T-helper 17 cell (primary cell): ENCODE data around the gene C20orf204. TPM values are rescaled to one million over a fixed set of nuclear protein-coding genes. Genes with fewer than 3 reads are reported as not detected.
A peak's percentile ranks its signal among the peaks of the same experiment; 100 is the strongest.
"Not testable (repeated sequence)": the region's sequence is repeated elsewhere in the genome, so short reads cannot be mapped to it uniquely, and the experiment has no call there.

Source experiments
- ATAC-seq: fragments of 150-1000 bp; cut with Tn5 transposase; 2 replicates; pipeline ENCODE4 v1.10.0; 2021; ENCODE audit warnings: mild to moderate bottlenecking, moderate library complexity
- DNase-seq, 3 donors: peaks; one replicate each; pipeline versions ENCODE4 v3.0.0 to v3.0.0-alpha.2; 2020 to 2021
- H3K9me3 ChIP-seq: one replicate; pipeline ENCODE4 v1.7.0; 2013; ENCODE audit warnings: low read length, mild to moderate bottlenecking; ENCODE audit not compliant: control insufficient read depth, poor library complexity, severe bottlenecking
- H3K27ac Mint-ChIP-seq: one replicate; pipeline ENCODE4 v1.8.0; 2022; ENCODE audit warnings: mild to moderate bottlenecking, moderate library complexity, mixed read lengths
- H3K27me3 Mint-ChIP-seq: one replicate; pipeline ENCODE4 v1.8.0; 2022; ENCODE audit warnings: mixed read lengths
- H3K36me3 Mint-ChIP-seq: one replicate; pipeline ENCODE4 v1.8.0; 2022; ENCODE audit warnings: low read depth, mixed read lengths
- H3K4me1 Mint-ChIP-seq: one replicate; pipeline ENCODE4 v1.8.0; 2022; ENCODE audit warnings: mild to moderate bottlenecking, mixed read lengths
- H3K4me3 Mint-ChIP-seq: one replicate; pipeline ENCODE4 v1.8.0; 2022; ENCODE audit warnings: mild to moderate bottlenecking, moderate library complexity, mixed read lengths
- total RNA-seq, 4 donors: library from RNA in 2 of 4; stranded (reverse) in 2 of 4; gene quantifications; one replicate each; pipeline ENCODE4 v1.2.3 and lab custom pipeline; 2022 to 2026

The C20orf204 gene, protein sequence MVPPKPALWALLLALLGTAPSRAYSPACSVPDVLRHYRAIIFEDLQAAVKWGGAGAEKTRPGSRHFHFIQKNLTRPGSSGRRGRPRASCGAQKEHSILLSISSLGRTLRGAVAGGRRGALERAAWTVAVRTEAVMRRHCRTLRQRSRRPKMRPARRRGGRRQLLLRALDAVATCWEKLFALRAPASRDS
- 10 to 100 TPM in 1 of 2 donors, 1 to 10 TPM in 1; 7.8 to 10.4 TPM for total RNA-seq
- 8.1 to 11.1 reads per million in 2 donors for total RNA-seq (lab: John Stamatoyannopoulos, UW)

DNA sequence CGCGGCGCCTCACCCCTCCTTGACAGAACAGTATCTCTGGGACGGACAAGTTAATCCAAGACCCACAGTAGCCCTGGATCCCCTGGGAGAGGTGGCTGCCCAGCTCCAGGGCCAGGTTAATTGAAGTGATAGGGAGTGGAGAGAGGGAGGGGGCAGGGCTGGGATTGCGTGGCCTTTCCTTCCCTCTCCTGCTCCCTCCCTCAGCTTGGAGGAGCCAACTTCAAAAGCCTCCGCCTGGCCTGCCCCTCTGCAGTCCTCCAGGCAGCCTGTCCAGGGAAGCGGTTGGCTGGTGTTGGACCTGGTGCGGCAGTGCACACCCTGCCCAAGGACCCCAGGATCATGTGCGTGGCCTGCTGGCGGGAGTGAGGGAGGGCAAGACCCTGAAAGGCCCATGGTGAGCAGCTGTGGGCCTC, at the start of gene C20orf204:
Gene C20orf204, plus strand, starts transcription at position 250 of the 413 bp plus-strand sequence. Its CDS starts 142 bp downstream, at position 392.
- Mint-ChIP-seq H3K36me3 (no peaks in the 10 kb centered on the region), H3K4me1 (peaks cover 32% of the 10 kb centered on the region), H3K27me3 (no peaks in the 10 kb centered on the region), H3K4me3 (peak within 1 kb of the TSS; percentile 84), H3K27ac (peak within 1 kb of the TSS; percentile 91)
- H3K9me3 ChIP-seq = no peaks in the 10 kb centered on the region
- DNase-seq (no peak), ATAC-seq (no peak)

DNA sequence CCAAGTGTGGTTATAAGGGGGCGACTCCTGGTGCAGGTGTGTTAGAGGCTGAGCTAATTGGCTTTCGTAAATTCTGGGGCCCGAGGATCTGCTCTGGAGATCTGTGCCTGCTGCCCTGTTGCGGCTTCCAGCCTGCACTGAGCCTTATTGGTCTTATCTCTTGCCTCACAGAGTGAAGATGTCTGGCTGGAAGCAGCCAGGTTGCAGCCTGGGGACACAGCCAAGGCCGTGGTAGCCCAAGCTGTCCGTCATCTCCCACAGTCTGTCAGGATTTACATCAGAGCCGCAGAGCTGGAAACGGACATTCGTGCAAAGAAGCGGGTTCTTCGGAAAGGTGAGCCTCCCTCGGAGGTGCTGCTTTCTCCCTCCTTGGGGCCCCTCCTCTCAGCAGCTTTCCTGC, 35.1 kb upstream of the C20orf204 start:
- DNase-seq = no peak
- H3K9me3 ChIP-seq = no peaks in the 10 kb centered on the region
- peaks cover 21% of the 10 kb centered on the region for H3K4me1 Mint-ChIP-seq
- no peak for ATAC-seq
- peaks cover 4% of the 10 kb centered on the region for H3K36me3 Mint-ChIP-seq
- no peak overlapping the region for H3K27ac Mint-ChIP-seq
- H3K4me3 Mint-ChIP-seq = no peak overlapping the region
- no peaks in the 10 kb centered on the region for H3K27me3 Mint-ChIP-seq

DNA sequence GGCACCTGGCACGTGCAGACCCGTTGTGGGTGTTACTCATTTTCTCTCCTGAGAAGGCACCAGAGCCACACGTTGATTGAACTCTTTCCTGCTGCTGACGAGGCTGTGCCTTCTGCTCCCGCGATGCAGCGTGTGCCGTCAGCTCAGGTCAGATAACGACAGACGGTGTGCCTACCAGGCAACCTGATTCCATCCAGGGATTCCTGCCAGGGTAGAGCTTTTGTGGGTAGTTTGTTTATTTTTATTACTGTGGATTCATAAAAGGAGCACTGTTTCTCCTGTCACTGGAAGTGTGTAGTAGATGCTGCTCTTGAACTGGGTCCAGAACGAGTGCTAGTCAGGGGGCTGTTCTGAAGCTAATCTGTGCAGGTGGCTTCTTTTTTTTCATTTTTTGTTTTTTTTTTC, 34.4 kb upstream of the C20orf204 start:
- H3K9me3 ChIP-seq = no peaks in the 10 kb centered on the region
- Mint-ChIP-seq H3K36me3 (peaks cover 4% of the 10 kb centered on the region), H3K4me3 (no peak overlapping the region), H3K4me1 (peaks cover 21% of the 10 kb centered on the region), H3K27me3 (no peaks in the 10 kb centered on the region), H3K27ac (peak overlapping the region; percentile 32)
- ATAC-seq = peak; percentile 52
- no peak for DNase-seq

DNA sequence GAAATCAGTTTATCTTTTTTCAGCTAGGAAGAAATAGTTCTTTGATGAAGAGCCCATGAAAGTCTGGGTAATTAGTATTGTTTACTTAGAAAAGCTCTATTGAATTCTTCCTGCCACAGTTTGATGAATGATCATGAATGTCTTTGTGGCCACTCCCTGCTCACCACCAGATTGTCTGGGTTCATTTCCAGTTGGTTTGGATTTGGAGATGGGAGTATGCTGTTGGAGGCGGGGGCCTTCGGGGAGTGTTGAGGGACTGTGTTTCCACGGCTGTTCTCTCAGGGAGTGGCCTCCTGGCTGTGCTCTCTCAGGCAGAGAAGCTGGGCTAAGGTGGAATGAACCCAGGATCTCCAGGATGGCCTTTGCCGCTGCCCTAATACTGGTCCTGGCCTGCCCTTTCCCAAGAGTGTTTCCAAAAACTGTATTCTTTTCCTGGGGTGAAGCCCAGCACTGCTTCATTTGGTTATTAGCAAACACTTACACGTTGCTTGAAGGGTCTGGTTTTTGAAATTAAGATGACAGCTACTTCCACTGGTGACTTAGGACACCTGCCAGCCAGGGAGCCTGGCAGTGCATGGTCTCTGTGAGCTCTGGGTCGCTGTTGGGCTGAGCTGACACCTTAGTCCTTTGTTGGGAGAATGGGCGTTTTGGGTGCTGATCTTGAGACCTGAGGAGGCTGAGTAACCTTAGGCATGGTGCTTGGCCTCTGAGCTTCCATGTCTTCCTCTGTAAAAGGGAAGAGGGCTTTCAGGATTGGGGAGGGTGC, 31.8 kb upstream of the C20orf204 start:
- H3K4me1 Mint-ChIP-seq = peaks cover 22% of the 10 kb centered on the region
- peak overlapping the region; percentile 79 for H3K27ac Mint-ChIP-seq
- H3K4me3 Mint-ChIP-seq = no peak overlapping the region
- no peaks in the 10 kb centered on the region for H3K9me3 ChIP-seq
- no peaks in the 10 kb centered on the region for H3K27me3 Mint-ChIP-seq
- DNase-seq = no peak
- H3K36me3 Mint-ChIP-seq = peaks cover 6% of the 10 kb centered on the region
- no peak for ATAC-seq

DNA sequence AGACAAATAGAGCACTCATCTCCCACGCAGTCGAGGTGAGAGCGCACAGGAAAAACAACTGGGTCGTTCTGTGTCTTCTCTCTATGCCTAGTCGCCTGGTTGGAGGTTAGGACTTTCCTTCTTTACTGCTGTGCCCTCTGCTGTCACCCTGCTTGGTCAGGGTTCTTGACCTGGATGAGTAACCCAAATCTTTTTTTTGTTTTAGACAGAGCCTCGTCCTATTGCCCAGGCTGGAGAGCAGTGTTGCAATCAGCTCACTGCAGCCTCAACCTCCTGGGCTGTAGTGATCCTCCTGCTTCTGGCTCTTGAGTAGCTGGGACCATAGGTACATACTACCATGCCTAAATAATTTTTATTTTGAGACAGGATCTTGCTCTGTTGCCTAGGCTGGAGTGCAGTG, 30.6 kb upstream of the C20orf204 start:
- no peak overlapping the region for H3K4me3 Mint-ChIP-seq
- H3K4me1 Mint-ChIP-seq = peaks cover 30% of the 10 kb centered on the region
- peak overlapping the region; percentile 79 for H3K27ac Mint-ChIP-seq
- H3K27me3 Mint-ChIP-seq = no peaks in the 10 kb centered on the region
- DNase-seq = no peak
- no peak for ATAC-seq
- peaks cover 2% of the 10 kb centered on the region for H3K9me3 ChIP-seq
- peaks cover 11% of the 10 kb centered on the region for H3K36me3 Mint-ChIP-seq

DNA sequence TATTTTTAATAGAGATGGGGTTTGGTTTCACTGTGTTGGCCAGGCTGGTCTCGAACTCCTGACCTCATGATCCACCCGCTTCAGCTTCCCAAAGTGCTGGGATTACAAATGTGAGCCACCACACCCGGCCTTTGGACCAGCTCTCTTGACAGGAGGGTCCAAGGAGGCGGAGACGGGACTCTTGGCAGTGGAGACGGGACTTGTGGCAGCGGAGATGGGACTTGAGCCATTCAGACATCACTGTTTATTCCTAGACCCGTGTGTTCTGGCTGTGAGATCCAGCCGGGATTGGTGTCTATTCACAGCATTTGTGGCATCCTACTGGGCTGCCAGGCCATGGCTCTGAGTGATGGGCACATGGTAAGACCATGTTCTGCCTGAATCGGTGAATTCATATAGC, 29.5 kb upstream of the C20orf204 start:
- Mint-ChIP-seq H3K4me1 (peaks cover 27% of the 10 kb centered on the region), H3K36me3 (peaks cover 11% of the 10 kb centered on the region), H3K27ac (peak overlapping the region; percentile 79)

DNA sequence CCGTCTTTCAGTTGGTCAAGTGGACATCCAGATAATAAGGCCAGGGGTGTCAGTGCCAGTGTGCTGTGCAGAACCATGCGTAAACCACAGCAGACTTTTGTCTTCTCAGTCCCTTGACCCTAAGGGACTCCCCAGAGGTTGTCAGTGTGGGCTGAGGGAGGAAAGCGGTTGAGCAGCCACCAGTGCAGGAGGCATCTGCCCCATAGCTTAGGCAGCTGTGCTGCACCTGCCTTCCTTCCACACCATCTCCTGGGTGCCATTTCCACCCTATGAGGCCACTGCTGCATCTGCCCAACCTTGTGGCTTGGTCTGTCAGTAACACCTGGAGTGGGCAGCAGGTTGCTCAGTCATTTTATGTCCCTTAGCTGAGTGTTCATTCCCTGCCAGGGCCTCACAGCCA, 29.1 kb upstream of the C20orf204 start:
- Mint-ChIP-seq H3K4me3 (no peak overlapping the region), H3K4me1 (peaks cover 24% of the 10 kb centered on the region), H3K27ac (peak overlapping the region; percentile 79), H3K27me3 (no peaks in the 10 kb centered on the region), H3K36me3 (peaks cover 9% of the 10 kb centered on the region)
- ATAC-seq (no peak), DNase-seq (no peak)
- H3K9me3 ChIP-seq = peaks cover 2% of the 10 kb centered on the region

More for the DNA sequence above, 29.5 kb upstream of the C20orf204 start:
- DNase-seq (no peak), ATAC-seq (no peak)
- Mint-ChIP-seq H3K27me3 (no peaks in the 10 kb centered on the region), H3K4me3 (no peak overlapping the region)
- peaks cover 2% of the 10 kb centered on the region for H3K9me3 ChIP-seq

DNA sequence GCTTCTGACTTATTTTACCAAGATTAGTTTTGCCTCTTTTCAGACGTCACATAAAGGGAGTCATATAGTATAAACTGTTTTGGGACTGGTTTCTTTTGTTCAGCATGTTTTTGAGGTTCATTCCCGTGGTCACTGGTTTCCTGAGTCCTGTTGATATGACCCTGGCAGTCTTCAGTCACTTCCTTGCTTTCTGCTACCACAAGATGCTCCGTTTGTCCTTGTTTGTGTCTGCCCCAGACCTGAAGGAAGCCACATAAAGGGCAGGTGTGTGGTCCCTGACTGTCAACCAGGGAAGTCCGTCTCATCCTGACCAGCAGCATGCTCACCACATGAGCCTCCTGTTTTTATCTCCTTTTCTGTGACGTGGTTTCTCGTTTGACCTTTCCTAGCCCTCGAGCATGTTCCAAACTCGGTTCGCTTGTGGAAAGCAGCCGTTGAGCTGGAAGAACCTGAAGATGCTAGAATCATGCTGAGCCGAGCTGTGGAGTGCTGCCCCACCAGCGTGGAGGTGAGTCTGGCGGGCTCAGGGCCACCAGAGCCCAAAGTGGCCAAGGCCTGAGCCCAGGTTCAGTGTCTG, 26.1 kb upstream of the C20orf204 start:
- peaks cover 9% of the 10 kb centered on the region for H3K36me3 Mint-ChIP-seq
- H3K27me3 Mint-ChIP-seq = no peaks in the 10 kb centered on the region
- peak; percentile 61 for ATAC-seq
- peak overlapping the region; percentile 39 for H3K4me3 Mint-ChIP-seq
- H3K4me1 Mint-ChIP-seq = peaks cover 27% of the 10 kb centered on the region
- no peak for DNase-seq
- peak overlapping the region; percentile 71 for H3K27ac Mint-ChIP-seq
- peaks cover 2% of the 10 kb centered on the region for H3K9me3 ChIP-seq

DNA sequence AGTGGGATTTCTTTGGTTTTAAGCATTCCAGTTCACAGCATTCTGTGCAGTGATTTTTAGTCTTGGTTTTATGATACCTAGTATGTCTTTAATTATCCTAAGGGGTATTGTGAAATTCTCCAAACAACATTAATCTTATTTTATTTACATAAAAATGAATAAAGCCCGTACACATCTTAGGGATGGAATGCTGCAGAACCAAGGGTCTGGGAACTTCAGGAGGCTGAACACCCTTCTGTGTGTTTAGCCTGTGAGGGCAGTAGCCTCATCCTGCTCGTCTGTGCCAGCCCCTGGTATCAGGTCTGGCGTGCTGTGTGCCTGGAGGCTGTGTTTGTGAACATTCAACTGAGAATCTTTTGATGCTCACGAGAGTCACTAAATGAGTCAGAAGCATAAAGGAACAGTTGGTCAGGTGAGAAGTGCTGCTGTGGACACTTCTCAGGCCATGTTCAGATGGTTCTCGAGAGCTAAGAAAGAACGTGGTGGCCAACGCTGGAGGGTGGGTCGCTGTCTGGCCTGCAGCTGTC, 25.2 kb upstream of the C20orf204 start:
- peak overlapping the region; percentile 65 for H3K4me3 Mint-ChIP-seq
- H3K9me3 ChIP-seq = peaks cover 2% of the 10 kb centered on the region
- no peaks in the 10 kb centered on the region for H3K27me3 Mint-ChIP-seq
- ATAC-seq = no peak
- H3K36me3 Mint-ChIP-seq = peaks cover 10% of the 10 kb centered on the region
- H3K27ac Mint-ChIP-seq = peak overlapping the region; percentile 71
- H3K4me1 Mint-ChIP-seq = peaks cover 20% of the 10 kb centered on the region
- DNase-seq = no peak

DNA sequence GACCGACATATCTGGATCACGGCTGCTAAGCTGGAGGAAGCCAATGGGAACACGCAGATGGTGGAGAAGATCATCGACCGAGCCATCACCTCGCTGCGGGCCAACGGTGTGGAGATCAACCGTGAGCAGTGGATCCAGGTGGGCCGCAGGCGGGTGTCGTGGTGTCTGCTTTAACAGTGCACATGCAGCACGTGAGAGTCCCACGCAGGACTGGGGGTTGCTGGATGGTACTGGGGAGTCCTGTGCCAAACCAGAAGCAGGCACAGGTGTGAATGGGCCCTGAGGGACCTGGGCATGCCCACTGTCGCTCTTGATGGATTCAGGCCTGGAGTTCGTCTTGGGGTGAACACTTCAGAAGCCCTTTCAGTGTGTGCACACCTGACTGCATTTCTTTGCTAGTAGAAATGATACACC, 24.6 kb upstream of the C20orf204 start:
- Mint-ChIP-seq H3K27ac (peak overlapping the region; percentile 71), H3K36me3 (peaks cover 11% of the 10 kb centered on the region), H3K4me3 (peak overlapping the region; percentile 65), H3K4me1 (peaks cover 20% of the 10 kb centered on the region), H3K27me3 (no peaks in the 10 kb centered on the region)
- ATAC-seq = peak; percentile 24
- DNase-seq = no peak
- peaks cover 2% of the 10 kb centered on the region for H3K9me3 ChIP-seq

DNA sequence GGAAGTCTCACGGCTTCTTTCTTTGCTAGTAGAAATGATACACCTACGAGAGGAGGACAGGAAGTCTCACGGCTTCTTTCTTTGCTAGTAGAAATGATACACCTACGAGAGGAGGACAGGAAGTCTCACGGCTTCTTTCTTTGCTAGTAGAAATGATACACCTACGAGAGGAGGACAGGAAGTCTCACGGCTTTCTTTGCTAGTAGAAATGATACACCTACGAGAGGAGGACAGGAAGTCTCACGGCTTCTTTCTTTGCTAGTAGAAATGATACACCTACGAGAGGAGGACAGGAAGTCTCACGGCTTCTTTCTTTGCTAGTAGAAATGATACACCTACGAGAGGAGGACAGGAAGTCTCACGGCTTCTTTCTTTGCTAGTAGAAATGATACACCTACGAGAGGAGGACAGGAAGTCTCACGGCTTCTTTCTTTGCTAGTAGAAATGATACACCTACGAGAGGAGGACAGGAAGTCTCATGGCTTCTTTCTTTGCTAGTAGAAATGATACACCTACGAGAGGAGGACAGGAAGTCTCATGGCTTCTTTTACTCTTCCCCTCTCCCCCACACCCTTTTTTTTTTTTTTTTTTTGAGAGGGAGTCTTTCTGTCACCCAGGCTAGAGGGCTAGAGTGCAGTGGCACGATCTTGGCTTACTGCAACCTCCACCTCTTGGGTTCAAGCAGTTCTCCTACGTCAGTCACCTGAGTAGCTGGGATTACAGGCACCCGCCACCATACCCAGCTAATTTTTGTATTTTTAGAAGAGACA, 23.4 kb upstream of the C20orf204 start:
- not testable (repeated sequence) for H3K9me3 ChIP-seq, H3K27me3 Mint-ChIP-seq, DNase-seq
- Mint-ChIP-seq H3K4me3 (peak overlapping the region; percentile 31), H3K27ac (peak overlapping the region; percentile 89), H3K36me3 (peaks cover 14% of the 10 kb centered on the region), H3K4me1 (peaks cover 18% of the 10 kb centered on the region)
- ATAC-seq = peak; percentile 68

DNA sequence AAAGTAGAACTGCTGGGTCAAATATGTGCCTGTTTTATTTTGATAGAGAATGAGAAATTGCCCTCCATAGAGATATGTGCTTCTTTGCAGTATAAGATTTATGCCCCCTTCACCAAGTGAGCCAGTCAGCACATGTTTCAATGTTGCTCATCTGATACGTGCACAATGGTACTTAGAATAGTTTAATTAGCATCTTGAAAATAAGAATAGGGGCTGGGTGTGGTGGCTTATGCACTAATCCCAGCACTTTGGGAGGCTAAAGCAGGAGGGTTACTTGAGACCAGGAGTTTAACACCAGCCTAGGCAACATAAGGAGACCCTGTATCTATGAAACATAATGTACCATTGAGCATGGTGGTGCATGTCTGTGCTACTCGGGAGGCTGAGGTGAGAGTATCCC, 20.3 kb upstream of the C20orf204 start:
- H3K27me3 Mint-ChIP-seq = no peaks in the 10 kb centered on the region
- peaks cover 12% of the 10 kb centered on the region for H3K4me1 Mint-ChIP-seq
- H3K27ac Mint-ChIP-seq = no peak overlapping the region
- ATAC-seq = no peak
- no peak for DNase-seq
- no peak overlapping the region for H3K4me3 Mint-ChIP-seq
- H3K36me3 Mint-ChIP-seq = peaks cover 11% of the 10 kb centered on the region
- H3K9me3 ChIP-seq = no peaks in the 10 kb centered on the region
